ENCODE data around the gene TSGA10.

The TSGA10 gene

GRCh38 chr2:99084256-99084655 is 70.5 kb downstream of the TSGA10 start:
- WGBS (ENCODE audit: extremely low coverage, insufficient coverage, low lambda C conversion rate) = no CpG with 5 or more reads among the region's 4 CpGs
- H3K9ac ChIP-seq (ENCODE audit: low read length) = no peak overlapping the region
- peak; percentile 59 for DNase-seq

DNA sequence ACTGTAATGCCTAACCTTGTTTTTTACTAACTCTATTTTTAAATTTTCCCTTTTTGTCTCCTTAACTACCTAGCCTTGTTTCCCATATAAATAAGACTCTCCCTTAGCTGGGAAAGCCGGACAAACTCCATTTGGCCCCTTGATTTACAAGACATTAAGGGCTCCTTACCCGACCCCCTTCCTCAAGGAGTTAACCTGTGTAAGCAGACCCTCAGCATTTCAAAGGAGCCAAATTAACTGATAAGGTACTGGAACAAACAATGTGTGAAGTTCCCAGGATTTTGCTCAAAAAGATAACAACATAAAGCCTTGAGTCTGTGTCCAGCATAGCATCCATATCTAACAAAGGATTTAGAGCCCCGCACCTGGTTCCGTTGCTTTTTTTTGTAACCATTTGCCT is 72.9 kb downstream of the TSGA10 start:
- Histone ChIP-seq H3K27me3 (ENCODE audit: insufficient read depth, low read length, poor library complexity) (no peaks in the 10 kb centered on the region), H3K4ac (ENCODE audit: low read depth, low read length) (no peak overlapping the region), H2BK120ac (ENCODE audit: low read depth, low read length) (no peak overlapping the region), H2BK5ac (ENCODE audit: low read length) (no peak overlapping the region), H3K9ac (ENCODE audit: low read length) (no peak overlapping the region), H2BK15ac (replicated peaks; ENCODE audit: low read depth) (no peak overlapping the region), H3K4me1 (ENCODE audit: control insufficient read depth, low read depth, low read length) (no peaks in the 10 kb centered on the region), H3K4me2 (ENCODE audit: low read length) (no peak overlapping the region), H4K5ac (ENCODE audit: low read length) (no peak overlapping the region), H3K79me2 (ENCODE audit: control insufficient read depth, insufficient read depth, low read length) (no peaks in the 10 kb centered on the region), H3K18ac (ENCODE audit: low read length) (no peak overlapping the region), H3K36me3 (ENCODE audit: control insufficient read depth, insufficient read depth, low read length) (no peaks in the 10 kb centered on the region), H3K79me1 (ENCODE audit: low read length) (no peaks in the 10 kb centered on the region), H4K8ac (ENCODE audit: low read depth, low read length) (no peak overlapping the region), H3K56ac (ENCODE audit: low read length) (no peak overlapping the region), H2AK5ac (ENCODE audit: low read length) (no peak overlapping the region), H3K4me3 (ENCODE audit: low read length) (no peak overlapping the region), H3K23ac (ENCODE audit: low read length) (no peak overlapping the region), H3K27ac (ENCODE audit: low read depth, low read length) (no peak overlapping the region)
- no CpG with 5 or more reads among the region's 4 CpGs for WGBS (ENCODE audit: extremely low coverage, insufficient coverage, low lambda C conversion rate)
- DNase-seq = peak; percentile 88

More at GRCh38 chr2:99084256-99084655, 70.5 kb downstream of the TSGA10 start:
- Histone ChIP-seq H3K27me3 (ENCODE audit: insufficient read depth, low read length, poor library complexity) (no peaks in the 10 kb centered on the region), H3K27ac (ENCODE audit: low read depth, low read length) (no peak overlapping the region), H3K4me3 (ENCODE audit: low read length) (no peak overlapping the region), H3K4ac (ENCODE audit: low read depth, low read length) (no peak overlapping the region), H3K4me2 (ENCODE audit: low read length) (no peak overlapping the region), H2BK120ac (ENCODE audit: low read depth, low read length) (no peak overlapping the region), H3K36me3 (ENCODE audit: control insufficient read depth, insufficient read depth, low read length) (no peaks in the 10 kb centered on the region), H3K79me1 (ENCODE audit: low read length) (no peaks in the 10 kb centered on the region), H3K18ac (ENCODE audit: low read length) (no peak overlapping the region), H3K23ac (ENCODE audit: low read length) (no peak overlapping the region), H4K8ac (ENCODE audit: low read depth, low read length) (no peak overlapping the region), H3K79me2 (ENCODE audit: control insufficient read depth, insufficient read depth, low read length) (no peaks in the 10 kb centered on the region), H3K56ac (ENCODE audit: low read length) (no peak overlapping the region), H4K5ac (ENCODE audit: low read length) (no peak overlapping the region), H2BK15ac (replicated peaks; ENCODE audit: low read depth) (no peak overlapping the region), H2AK5ac (ENCODE audit: low read length) (no peak overlapping the region), H2BK5ac (ENCODE audit: low read length) (no peak overlapping the region), H3K4me1 (ENCODE audit: control insufficient read depth, low read depth, low read length) (no peaks in the 10 kb centered on the region)

- H2BK15ac ChIP-seq (replicated peaks; ENCODE audit: low read depth) = no peak overlapping the region
- H3K18ac ChIP-seq (ENCODE audit: low read length) = no peak overlapping the region
- no peak overlapping the region for H2BK120ac ChIP-seq (ENCODE audit: low read depth, low read length)
- no peak overlapping the region for H3K56ac ChIP-seq (ENCODE audit: low read length)
- no peak overlapping the region for H3K4me2 ChIP-seq (ENCODE audit: low read length)
- H3K4ac ChIP-seq (ENCODE audit: low read depth, low read length) = no peak overlapping the region
- no CpG with 5 or more reads among the region's 2 CpGs for WGBS (ENCODE audit: extremely low coverage, insufficient coverage, low lambda C conversion rate)
- no peak overlapping the region for H4K8ac ChIP-seq (ENCODE audit: low read depth, low read length)
- H3K36me3 ChIP-seq (ENCODE audit: control insufficient read depth, insufficient read depth, low read length) = no peaks in the 10 kb centered on the region
- no peak overlapping the region for H3K4me3 ChIP-seq (ENCODE audit: low read length)
- no peaks in the 10 kb centered on the region for H3K79me2 ChIP-seq (ENCODE audit: control insufficient read depth, insufficient read depth, low read length)
- no peak for DNase-seq
- no peak overlapping the region for H3K27ac ChIP-seq (ENCODE audit: low read depth, low read length)
- no peak overlapping the region for H2BK5ac ChIP-seq (ENCODE audit: low read length)
- H3K79me1 ChIP-seq (ENCODE audit: low read length) = no peaks in the 10 kb centered on the region
- H3K4me1 ChIP-seq (ENCODE audit: control insufficient read depth, low read depth, low read length) = no peaks in the 10 kb centered on the region
- no peak overlapping the region for H3K23ac ChIP-seq (ENCODE audit: low read length)
- no peak overlapping the region for H3K9ac ChIP-seq (ENCODE audit: low read length)
- no peak overlapping the region for H2AK5ac ChIP-seq (ENCODE audit: low read length)
- no peak overlapping the region for H4K5ac ChIP-seq (ENCODE audit: low read length)
- no peaks in the 10 kb centered on the region for H3K27me3 ChIP-seq (ENCODE audit: insufficient read depth, low read length, poor library complexity)
Observed at GRCh38 chr2:99079226-99079625, 75.5 kb downstream of the TSGA10 start.

- Histone ChIP-seq H3K27ac (ENCODE audit: low read depth, low read length) (no peak overlapping the region), H3K27me3 (ENCODE audit: insufficient read depth, low read length, poor library complexity) (no peaks in the 10 kb centered on the region), H2BK15ac (replicated peaks; ENCODE audit: low read depth) (no peak overlapping the region), H4K5ac (ENCODE audit: low read length) (no peak overlapping the region), H3K18ac (ENCODE audit: low read length) (no peak overlapping the region), H4K8ac (ENCODE audit: low read depth, low read length) (no peak overlapping the region), H3K4me3 (ENCODE audit: low read length) (no peak overlapping the region), H3K56ac (ENCODE audit: low read length) (no peak overlapping the region), H3K79me1 (ENCODE audit: low read length) (no peaks in the 10 kb centered on the region), H2AK5ac (ENCODE audit: low read length) (no peak overlapping the region), H2BK5ac (ENCODE audit: low read length) (no peak overlapping the region), H3K4me1 (ENCODE audit: control insufficient read depth, low read depth, low read length) (no peaks in the 10 kb centered on the region), H3K4me2 (ENCODE audit: low read length) (no peak overlapping the region), H3K79me2 (ENCODE audit: control insufficient read depth, insufficient read depth, low read length) (no peaks in the 10 kb centered on the region), H3K36me3 (ENCODE audit: control insufficient read depth, insufficient read depth, low read length) (no peaks in the 10 kb centered on the region), H3K9ac (ENCODE audit: low read length) (no peak overlapping the region), H3K4ac (ENCODE audit: low read depth, low read length) (no peak overlapping the region), H3K23ac (ENCODE audit: low read length) (no peak overlapping the region), H2BK120ac (ENCODE audit: low read depth, low read length) (no peak overlapping the region)
- DNase-seq = no peak
- no CpG with 5 or more reads among the region's 1 CpG for WGBS (ENCODE audit: extremely low coverage, insufficient coverage, low lambda C conversion rate)
Observed at GRCh38 chr2:99072551-99072950, 82.2 kb downstream of the TSGA10 start.

- Histone ChIP-seq H3K36me3 (ENCODE audit: control insufficient read depth, insufficient read depth, low read length) (no peaks in the 10 kb centered on the region), H2AK5ac (ENCODE audit: low read length) (no peak overlapping the region), H4K5ac (ENCODE audit: low read length) (no peak overlapping the region), H2BK5ac (ENCODE audit: low read length) (no peak overlapping the region), H3K27me3 (ENCODE audit: insufficient read depth, low read length, poor library complexity) (no peaks in the 10 kb centered on the region), H3K9ac (ENCODE audit: low read length) (no peak overlapping the region), H3K79me2 (ENCODE audit: control insufficient read depth, insufficient read depth, low read length) (no peaks in the 10 kb centered on the region), H3K23ac (ENCODE audit: low read length) (no peak overlapping the region), H2BK15ac (replicated peaks; ENCODE audit: low read depth) (no peak overlapping the region), H3K4me3 (ENCODE audit: low read length) (no peak overlapping the region), H4K8ac (ENCODE audit: low read depth, low read length) (no peak overlapping the region), H3K4me1 (ENCODE audit: control insufficient read depth, low read depth, low read length) (no peaks in the 10 kb centered on the region), H3K18ac (ENCODE audit: low read length) (no peak overlapping the region), H2BK120ac (ENCODE audit: low read depth, low read length) (no peak overlapping the region), H3K79me1 (ENCODE audit: low read length) (no peaks in the 10 kb centered on the region), H3K27ac (ENCODE audit: low read depth, low read length) (no peak overlapping the region), H3K4ac (ENCODE audit: low read depth, low read length) (no peak overlapping the region), H3K56ac (ENCODE audit: low read length) (no peak overlapping the region), H3K4me2 (ENCODE audit: low read length) (no peak overlapping the region)
- DNase-seq = no peak
- no CpG with 5 or more reads among the region's 3 CpGs for WGBS (ENCODE audit: extremely low coverage, insufficient coverage, low lambda C conversion rate)
Observed at GRCh38 chr2:99067871-99068625, 86.7 kb downstream of the TSGA10 start.
